ENCODE data around the gene PDXK. TPM values are rescaled to one million over a fixed set of nuclear protein-coding genes. Genes with fewer than 3 reads are reported as not detected.
A peak's percentile ranks its signal among the peaks of the same experiment; 100 is the strongest.

The PDXK gene
- total and polyA plus RNA-seq, 2 of the 13 experiments (the other 11 are each of a cell fraction or from before 2014, with no cell fraction given): 114 to 184 TPM

DNA sequence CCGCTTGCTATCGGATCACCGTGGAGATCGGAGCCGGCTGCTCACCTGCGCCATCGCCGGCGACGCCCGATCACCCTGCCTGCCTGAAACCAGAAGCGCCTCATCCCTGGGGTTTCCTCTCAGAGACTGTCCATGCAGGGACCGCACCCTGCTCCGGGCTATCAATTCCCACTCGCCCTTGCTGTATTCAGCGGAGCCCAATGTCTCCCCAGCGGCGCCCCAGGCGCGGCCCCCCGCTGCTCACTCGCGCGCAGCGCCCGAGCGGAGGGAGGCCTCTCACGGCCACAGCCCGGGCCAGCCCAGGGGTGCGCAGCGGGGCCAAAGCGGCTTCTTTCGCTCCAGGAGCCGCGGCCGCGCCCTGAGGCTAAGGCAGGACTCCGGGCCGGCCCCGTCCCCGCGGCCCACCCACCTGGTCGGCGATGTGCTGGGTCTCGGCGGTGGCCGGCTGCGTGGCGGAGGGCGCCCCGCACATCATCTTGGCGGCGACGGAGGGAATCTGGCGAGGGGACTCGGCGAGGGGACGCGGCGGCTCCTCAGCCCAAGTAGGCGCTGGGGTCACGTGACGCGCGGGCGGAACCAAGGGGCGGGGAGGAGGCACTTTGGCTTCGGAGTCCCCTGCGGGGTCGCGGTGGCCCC, 57.0 kb downstream of the PDXK start, which contains the start of gene CSTB (continued):
- TF ChIP-seq ZFP82 (CRISPR knock-in tag; IDR thresholded peaks at IDR 0.05; ENCODE audit: borderline replicate concordance): peak; percentile 56; the same call in 1 of the 2 replicates
- no peak for TF ChIP-seq HNRNPUL1 (IDR thresholded peaks at IDR 0.05; ENCODE audit: low read depth, low read length)
- peak; percentile 45; the same call in 1 of the 2 replicates for TF ChIP-seq RELA (CRISPR knock-in tag; IDR thresholded peaks at IDR 0.05)
- no peak for TF ChIP-seq FIP1L1 (IDR thresholded peaks at IDR 0.05; ENCODE audit: borderline replicate concordance, insufficient read depth, low read depth, low read length)
- no peak for TF ChIP-seq NCOA1 (CRISPR knock-in tag; IDR thresholded peaks at IDR 0.05)
- TF ChIP-seq, protein P1, sequence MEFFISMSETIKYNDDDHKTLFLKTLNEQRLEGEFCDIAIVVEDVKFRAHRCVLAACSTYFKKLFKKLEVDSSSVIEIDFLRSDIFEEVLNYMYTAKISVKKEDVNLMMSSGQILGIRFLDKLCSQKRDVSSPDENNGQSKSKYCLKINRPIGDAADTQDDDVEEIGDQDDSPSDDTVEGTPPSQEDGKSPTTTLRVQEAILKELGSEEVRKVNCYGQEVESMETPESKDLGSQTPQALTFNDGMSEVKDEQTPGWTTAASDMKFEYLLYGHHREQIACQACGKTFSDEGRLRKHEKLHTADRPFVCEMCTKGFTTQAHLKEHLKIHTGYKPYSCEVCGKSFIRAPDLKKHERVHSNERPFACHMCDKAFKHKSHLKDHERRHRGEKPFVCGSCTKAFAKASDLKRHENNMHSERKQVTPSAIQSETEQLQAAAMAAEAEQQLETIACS (CRISPR knock-in tag; IDR thresholded peaks at IDR 0.05): peak; percentile 29; the same call in 1 of the 2 replicates
- TF ChIP-seq, protein P2, sequence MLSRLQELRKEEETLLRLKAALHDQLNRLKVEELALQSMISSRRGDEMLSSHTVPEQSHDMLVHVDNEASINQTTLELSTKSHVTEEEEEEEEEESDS (CRISPR knock-in tag; IDR thresholded peaks at IDR 0.05; ENCODE audit: borderline replicate concordance): no peak
- peak; percentile 54; the same call in 1 of the 2 replicates for TF ChIP-seq GATAD1 (CRISPR knock-in tag; IDR thresholded peaks at IDR 0.05)
- TF ChIP-seq, protein P3, sequence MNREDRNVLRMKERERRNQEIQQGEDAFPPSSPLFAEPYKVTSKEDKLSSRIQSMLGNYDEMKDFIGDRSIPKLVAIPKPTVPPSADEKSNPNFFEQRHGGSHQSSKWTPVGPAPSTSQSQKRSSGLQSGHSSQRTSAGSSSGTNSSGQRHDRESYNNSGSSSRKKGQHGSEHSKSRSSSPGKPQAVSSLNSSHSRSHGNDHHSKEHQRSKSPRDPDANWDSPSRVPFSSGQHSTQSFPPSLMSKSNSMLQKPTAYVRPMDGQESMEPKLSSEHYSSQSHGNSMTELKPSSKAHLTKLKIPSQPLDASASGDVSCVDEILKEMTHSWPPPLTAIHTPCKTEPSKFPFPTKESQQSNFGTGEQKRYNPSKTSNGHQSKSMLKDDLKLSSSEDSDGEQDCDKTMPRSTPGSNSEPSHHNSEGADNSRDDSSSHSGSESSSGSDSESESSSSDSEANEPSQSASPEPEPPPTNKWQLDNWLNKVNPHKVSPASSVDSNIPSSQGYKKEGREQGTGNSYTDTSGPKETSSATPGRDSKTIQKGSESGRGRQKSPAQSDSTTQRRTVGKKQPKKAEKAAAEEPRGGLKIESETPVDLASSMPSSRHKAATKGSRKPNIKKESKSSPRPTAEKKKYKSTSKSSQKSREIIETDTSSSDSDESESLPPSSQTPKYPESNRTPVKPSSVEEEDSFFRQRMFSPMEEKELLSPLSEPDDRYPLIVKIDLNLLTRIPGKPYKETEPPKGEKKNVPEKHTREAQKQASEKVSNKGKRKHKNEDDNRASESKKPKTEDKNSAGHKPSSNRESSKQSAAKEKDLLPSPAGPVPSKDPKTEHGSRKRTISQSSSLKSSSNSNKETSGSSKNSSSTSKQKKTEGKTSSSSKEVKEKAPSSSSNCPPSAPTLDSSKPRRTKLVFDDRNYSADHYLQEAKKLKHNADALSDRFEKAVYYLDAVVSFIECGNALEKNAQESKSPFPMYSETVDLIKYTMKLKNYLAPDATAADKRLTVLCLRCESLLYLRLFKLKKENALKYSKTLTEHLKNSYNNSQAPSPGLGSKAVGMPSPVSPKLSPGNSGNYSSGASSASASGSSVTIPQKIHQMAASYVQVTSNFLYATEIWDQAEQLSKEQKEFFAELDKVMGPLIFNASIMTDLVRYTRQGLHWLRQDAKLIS (CRISPR knock-in tag; IDR thresholded peaks at IDR 0.05): no peak
- TF ChIP-seq, protein P4, sequence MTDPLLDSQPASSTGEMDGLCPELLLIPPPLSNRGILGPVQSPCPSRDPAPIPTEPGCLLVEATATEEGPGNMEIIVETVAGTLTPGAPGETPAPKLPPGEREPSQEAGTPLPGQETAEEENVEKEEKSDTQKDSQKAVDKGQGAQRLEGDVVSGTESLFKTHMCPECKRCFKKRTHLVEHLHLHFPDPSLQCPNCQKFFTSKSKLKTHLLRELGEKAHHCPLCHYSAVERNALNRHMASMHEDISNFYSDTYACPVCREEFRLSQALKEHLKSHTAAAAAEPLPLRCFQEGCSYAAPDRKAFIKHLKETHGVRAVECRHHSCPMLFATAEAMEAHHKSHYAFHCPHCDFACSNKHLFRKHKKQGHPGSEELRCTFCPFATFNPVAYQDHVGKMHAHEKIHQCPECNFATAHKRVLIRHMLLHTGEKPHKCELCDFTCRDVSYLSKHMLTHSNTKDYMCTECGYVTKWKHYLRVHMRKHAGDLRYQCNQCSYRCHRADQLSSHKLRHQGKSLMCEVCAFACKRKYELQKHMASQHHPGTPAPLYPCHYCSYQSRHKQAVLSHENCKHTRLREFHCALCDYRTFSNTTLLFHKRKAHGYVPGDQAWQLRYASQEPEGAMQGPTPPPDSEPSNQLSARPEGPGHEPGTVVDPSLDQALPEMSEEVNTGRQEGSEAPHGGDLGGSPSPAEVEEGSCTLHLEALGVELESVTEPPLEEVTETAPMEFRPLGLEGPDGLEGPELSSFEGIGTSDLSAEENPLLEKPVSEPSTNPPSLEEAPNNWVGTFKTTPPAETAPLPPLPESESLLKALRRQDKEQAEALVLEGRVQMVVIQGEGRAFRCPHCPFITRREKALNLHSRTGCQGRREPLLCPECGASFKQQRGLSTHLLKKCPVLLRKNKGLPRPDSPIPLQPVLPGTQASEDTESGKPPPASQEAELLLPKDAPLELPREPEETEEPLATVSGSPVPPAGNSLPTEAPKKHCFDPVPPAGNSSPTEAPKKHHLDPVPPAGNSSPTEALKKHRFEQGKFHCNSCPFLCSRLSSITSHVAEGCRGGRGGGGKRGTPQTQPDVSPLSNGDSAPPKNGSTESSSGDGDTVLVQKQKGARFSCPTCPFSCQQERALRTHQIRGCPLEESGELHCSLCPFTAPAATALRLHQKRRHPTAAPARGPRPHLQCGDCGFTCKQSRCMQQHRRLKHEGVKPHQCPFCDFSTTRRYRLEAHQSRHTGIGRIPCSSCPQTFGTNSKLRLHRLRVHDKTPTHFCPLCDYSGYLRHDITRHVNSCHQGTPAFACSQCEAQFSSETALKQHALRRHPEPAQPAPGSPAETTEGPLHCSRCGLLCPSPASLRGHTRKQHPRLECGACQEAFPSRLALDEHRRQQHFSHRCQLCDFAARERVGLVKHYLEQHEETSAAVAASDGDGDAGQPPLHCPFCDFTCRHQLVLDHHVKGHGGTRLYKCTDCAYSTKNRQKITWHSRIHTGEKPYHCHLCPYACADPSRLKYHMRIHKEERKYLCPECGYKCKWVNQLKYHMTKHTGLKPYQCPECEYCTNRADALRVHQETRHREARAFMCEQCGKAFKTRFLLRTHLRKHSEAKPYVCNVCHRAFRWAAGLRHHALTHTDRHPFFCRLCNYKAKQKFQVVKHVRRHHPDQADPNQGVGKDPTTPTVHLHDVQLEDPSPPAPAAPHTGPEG (CRISPR knock-in tag; IDR thresholded peaks at IDR 0.05): peak; percentile 41; the same call in 1 of the 2 replicates
- TF ChIP-seq SMAD3 (CRISPR knock-in tag; IDR thresholded peaks at IDR 0.05): 0 out of 2 replicates have a peak, but pooled peaks have one; percentile 27
- 0 out of 2 replicates have a peak, but pooled peaks have one; percentile 39 for TF ChIP-seq ZSCAN31 (CRISPR knock-in tag; IDR thresholded peaks at IDR 0.05; ENCODE audit: low read depth)
- TF ChIP-seq KLF11 (CRISPR knock-in tag; IDR thresholded peaks at IDR 0.05): no peak
- TF ChIP-seq GABPB1 (CRISPR knock-in tag; IDR thresholded peaks at IDR 0.05): peak; percentile 59; the same call in 1 of the 2 replicates
- TF ChIP-seq, protein P5, sequence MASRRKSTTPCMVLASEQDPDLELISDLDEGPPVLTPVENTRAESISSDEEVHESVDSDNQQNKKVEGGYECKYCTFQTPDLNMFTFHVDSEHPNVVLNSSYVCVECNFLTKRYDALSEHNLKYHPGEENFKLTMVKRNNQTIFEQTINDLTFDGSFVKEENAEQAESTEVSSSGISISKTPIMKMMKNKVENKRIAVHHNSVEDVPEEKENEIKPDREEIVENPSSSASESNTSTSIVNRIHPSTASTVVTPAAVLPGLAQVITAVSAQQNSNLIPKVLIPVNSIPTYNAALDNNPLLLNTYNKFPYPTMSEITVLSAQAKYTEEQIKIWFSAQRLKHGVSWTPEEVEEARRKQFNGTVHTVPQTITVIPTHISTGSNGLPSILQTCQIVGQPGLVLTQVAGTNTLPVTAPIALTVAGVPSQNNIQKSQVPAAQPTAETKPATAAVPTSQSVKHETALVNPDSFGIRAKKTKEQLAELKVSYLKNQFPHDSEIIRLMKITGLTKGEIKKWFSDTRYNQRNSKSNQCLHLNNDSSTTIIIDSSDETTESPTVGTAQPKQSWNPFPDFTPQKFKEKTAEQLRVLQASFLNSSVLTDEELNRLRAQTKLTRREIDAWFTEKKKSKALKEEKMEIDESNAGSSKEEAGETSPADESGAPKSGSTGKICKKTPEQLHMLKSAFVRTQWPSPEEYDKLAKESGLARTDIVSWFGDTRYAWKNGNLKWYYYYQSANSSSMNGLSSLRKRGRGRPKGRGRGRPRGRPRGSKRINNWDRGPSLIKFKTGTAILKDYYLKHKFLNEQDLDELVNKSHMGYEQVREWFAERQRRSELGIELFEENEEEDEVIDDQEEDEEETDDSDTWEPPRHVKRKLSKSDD (CRISPR knock-in tag; IDR thresholded peaks at IDR 0.05; ENCODE audit: low read depth): no peak

All from HepG2 (cell line).